ENCODE data around the gene KDM2A. TPM values are rescaled to one million over a fixed set of nuclear protein-coding genes. Genes with fewer than 3 reads are reported as not detected.

KDM2A gene
- total RNA-seq, 1 donor from 2014 or later: 34.6 TPM

GRCh38 chr11:67272327-67273259 lies 153.5 kb downstream of the KDM2A start:
- DNase-seq (ENCODE audit: low read depth): no peak

DNA sequence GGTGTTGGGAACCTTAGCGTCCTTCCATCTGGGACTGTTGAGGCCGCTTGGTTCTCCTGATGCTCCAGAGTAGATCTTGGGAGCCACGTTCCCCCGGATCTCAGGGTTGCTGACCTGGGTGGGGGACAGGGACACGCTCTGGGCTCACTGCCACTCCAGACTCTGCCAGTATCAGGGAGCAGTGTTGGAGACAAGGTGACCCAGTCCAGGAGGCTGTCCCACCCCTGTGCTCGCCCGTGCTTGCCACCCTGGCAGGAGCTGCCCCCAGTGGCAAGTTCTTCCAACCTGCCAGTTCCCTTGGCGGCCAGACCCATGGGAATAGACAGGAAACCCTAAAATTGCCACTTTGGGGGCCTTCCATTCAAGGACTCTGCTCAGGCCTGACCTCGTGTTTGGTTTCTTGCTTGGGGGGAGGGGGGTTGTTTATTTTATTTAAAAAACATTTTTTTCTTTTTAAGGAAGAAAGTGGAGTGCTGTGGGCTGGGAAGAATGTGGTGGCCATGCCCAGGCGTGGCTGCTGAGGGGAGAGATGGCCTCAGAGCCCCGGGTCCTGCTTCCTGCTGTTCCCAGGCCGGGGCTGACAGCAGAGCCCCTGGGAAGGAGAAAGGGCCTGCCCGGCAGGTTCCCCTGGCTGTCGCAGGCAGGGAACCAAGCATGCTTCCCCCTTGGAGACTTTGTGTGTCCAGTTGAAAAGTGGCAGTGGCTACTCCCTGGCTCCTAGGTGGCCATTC lies 154.4 kb downstream of the KDM2A start:
- DNase-seq (ENCODE audit: low read depth): no peak

DNA sequence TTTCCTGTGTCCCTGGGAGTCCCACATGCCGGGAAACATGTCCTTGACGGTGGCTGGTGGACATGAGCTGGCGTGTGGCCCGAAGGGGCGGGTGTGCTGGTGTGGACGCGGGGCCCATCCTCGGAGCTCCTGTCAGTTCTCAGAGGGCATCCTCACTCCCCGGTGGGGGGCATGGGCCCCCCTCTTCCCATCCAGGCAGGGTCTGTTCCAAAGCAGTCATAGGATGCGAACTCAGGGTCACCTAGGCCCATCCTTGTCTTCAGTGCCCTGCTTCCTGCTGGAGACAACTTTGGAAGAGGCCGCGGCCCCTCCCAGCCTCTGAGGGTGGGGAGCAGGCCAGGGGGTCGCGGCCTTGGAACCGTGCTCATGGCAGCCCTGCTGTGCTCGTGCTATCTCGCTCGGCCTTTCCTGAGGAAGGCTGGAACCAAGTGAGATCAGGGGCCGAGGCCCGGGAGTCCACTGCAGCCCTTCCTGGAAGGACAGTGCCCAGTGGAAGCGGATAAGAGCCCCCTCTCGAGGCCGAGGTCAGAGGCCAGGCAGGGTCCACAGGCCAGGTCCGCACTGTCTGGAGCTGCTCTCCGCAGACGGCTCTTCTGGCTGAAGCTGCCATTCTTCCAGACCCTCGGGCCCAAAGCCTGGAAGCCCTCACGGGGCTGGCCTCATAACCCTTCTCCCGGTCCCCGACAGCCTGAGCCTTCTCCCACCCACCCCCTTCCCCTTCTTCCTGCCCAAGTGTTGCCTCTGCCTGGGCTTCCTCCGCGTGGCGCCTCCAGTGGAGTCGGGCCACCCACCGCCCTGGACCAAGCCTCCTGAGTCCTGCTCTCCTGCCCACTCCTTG lies 155.9 kb downstream of the KDM2A start:
- no peak for DNase-seq (ENCODE audit: low read depth)

DNA sequence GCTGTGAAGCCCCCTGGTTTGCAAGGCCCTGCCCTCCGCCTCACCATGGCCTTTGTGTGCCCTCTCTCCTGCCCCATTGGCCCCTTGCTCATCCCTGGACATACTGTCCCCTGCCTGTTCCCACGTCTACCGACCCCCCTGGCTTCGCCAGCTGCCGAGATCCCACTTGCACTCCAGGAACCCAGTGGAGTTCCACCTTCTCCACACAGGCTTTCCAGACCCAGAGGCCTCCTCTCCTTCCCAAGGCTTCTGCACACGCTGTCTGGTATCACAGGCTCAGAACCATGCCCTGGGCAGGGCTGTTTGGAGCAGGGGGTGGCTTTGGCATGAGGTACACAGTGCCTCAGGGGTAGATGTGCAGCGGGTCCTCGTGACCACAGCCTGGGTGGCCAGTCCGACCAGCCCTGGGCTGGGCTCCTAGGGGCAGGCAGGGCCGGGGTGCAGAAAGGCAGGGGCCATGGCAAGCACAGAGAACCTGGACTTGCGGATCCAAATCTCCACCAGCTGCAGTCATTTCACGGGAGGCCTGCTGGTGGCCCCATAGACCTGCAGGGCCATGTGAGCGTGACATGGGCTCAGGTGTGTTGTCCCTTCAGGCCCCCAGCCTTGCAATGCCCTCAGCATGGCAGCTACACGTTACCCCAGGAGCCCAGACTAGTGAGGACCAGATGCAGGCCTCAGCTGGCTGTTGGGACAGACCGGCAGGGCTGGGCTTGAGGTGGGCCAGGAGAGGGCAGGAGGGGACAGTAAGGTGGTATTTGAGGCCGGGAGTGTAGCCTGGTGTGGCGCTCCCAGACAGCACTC lies 156.7 kb downstream of the KDM2A start:
- DNase-seq (ENCODE audit: low read depth): no peak

DNA sequence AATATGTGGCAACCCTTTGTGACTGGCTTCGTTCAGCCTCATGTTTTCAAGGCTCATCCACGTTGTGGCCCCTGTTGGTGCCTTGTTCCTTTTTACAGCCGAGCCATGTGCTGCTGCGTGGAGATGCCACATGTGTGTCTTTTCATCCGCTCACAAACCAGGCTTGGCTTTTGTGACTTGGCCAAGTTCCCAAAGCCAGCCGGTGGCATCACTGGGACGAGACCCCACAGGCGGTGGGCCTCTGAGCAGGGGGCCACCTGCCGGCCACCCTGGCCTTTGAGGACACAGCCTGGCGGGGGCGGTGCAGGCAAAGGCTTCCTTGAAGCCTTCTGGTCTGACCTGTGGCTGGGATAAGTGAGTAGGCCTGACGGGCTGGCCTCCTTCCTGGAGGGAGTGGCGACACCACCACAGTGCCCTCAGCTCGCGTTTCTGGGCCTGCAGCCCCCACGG lies 157.7 kb downstream of the KDM2A start:
- DNase-seq (ENCODE audit: low read depth): peak; percentile 90

DNA sequence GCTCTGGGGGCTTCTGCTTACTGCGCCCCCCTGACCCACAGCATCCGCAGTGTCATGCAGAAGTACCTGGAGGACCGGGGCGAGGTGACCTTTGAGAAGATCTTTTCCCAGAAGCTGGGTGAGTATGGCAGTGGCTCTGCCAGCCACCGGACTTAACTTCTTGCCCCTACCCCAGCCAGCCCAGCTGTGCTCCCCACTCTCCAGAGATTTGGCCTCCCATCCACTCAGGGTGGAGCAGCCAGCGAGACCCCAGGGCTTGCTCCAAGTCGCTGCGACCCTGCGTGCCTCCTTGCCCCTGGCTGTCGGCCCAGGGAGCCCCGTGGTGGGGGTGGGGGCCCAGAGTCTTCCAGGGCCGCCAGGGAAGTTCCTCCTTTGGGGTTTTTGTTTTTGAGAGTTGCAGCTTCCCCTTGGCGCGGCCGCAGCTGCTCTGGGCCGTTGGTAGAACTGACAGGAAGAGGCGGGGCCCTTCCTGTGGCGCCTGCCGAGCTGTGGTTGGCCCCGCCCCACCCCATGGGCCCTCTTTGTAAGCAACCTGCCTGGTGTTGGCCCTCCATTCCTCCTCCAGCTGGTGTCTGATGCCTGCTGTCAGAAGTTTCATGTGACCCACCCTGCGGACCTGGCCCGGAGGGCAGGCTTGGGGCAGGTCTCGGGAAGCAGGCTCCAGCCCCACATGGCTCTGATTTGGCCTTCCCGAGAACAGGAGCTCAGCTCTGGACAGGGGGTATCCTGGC lies 158.3 kb downstream of the KDM2A start:
- DNase-seq (ENCODE audit: low read depth): peak; percentile 96

DNA sequence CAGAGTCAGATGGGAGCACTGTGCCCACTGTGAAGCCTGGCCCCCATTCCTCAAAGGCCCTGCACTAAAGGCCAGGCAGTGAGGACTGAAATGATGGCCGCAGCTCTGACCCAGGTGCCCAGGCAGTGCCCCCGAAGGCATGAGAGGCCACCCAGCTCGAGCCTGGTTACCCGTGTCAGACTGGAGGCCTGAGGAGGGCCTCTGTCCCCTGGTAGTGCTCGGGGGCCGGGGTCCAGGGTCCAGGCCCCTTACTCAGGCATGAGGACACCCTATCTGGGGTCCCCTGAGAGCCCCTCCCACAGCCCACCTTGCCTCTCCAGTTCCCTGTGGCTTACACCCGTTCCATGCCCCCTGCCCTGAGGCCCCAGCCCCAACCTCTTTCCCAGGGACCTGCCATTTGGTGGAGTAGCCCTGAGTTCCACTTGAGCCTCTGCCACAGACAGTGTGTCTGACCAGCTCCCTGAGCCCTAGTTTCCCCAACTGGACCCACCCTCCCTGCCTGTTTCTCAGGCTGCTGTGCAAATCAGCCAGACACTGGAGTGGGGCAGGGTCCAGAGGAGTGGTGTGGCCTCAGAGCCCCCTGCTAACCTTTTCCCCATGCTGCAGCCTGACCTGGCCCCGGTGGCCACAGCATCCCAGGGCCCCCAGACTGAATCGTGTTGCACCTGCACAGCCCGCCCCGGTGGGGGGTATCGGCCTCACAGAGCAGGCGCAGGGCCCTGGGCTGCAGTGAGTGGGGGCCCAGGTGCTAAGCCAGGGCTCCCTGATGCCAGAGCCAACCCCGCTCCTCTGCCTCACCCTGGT lies 159.3 kb downstream of the KDM2A start:
- DNase-seq (ENCODE audit: low read depth): no peak

GRCh38 chr11:67278939-67279588 lies 160.0 kb downstream of the KDM2A start:
- no peak for DNase-seq (ENCODE audit: low read depth)

GRCh38 chr11:67279589-67280340 lies 160.7 kb downstream of the KDM2A start:
- no peak for DNase-seq (ENCODE audit: low read depth)

GRCh38 chr11:67280341-67280787 lies 161.3 kb downstream of the KDM2A start:
- DNase-seq (ENCODE audit: low read depth): no peak

DNA sequence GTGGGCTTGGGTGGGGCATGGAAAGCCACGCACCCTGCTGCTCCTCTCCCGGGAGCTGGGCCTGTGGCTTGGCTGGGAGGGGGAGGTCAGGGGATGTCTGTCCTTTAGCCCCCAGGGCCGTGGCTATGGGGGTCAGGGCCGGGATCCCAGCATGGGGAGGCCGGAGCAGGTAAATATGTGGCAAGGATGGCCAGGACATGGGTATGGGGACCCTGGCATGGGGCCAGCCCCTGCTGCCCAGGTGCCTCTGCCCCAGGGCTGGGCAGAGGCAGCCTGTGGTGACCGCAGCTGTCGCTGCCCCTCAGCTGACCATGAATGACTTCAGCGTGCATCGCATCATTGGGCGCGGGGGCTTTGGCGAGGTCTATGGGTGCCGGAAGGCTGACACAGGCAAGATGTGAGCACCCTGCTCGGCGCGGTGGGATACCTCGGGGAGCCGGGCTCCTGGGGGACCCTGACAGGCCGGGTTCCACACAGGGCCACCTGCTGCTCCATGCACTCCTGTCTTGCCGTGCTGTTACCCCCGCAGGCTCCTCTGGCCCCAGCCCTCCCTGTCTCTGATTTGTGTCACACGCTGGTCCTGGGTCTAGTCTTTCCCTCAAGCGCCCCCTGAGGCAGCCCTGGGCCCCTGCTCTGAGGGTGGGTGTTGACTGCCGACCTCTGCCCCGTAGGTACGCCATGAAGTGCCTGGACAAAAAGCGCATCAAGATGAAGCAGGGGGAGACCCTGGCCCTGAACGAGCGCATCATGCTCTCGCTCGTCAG lies 161.9 kb downstream of the KDM2A start:
- DNase-seq (ENCODE audit: low read depth): peak; percentile 79

DNA sequence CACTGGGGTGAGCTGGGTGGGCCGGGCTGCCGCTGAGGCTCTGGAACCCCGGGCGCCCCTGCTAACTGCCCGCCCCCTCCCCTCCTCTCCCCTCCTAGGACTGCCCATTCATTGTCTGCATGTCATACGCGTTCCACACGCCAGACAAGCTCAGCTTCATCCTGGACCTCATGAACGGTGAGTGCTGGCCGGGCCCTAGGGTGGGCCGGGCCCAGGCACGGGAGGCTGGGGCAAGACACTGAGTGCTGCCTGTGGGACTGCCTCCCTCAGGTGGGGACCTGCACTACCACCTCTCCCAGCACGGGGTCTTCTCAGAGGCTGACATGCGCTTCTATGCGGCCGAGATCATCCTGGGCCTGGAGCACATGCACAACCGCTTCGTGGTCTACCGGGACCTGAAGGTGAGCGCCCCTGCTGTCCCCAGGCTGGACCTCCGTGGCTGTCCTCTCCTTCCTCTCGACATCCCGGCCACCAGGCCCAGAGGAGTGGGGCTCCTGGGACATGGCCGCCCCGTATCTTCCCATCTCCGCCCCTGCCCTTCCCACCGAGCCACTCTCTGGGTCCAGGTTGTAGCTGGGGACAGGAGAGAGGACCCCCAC lies 162.6 kb downstream of the KDM2A start:
- DNase-seq (ENCODE audit: low read depth): no peak

GRCh38 chr11:67282155-67282875 lies 163.3 kb downstream of the KDM2A start:
- no peak for DNase-seq (ENCODE audit: low read depth)

- DNase-seq (ENCODE audit: low read depth): no peak
Observed at GRCh38 chr11:67282876-67283371, 163.9 kb downstream of the KDM2A start.

- DNase-seq (ENCODE audit: low read depth): no peak
Observed at GRCh38 chr11:67283481-67283963, 164.5 kb downstream of the KDM2A start.
